PC-3 (cell line): ENCODE data around the gene C1QL4. TPM values are rescaled to one million over a fixed set of nuclear protein-coding genes. Genes with fewer than 3 reads are reported as not detected.
"Not testable (repeated sequence)": the region's sequence is repeated elsewhere in the genome, so short reads cannot be mapped to it uniquely, and the experiment has no call there.

Experiments used
- ATAC-seq: fragments of 200-7000 bp; cut with Tn5 transposase; 2 replicates; pipeline ENCODE4 v1.9.1; 2020; ENCODE audit warnings: mild to moderate bottlenecking, moderate library complexity
- BruUV-seq: library from RNA; stranded (reverse); fragments of 400-500 nt; replicated peaks from 2 replicates; lab custom pipeline; 2021; lab: Mats Ljungman, UMichigan
- CTCF ChIA-PET: fragments of 300-600 bp; sonication (Branson Sonifier 250); formaldehyde crosslinking; loops from one replicate; lab custom pipeline; 2022; ENCODE audit warnings: antibody characterized with exemption; lab: Charles Lee
- POLR2A ChIA-PET: fragments of 300-600 bp; sonication (Branson Sonifier 250); formaldehyde crosslinking; loops from one replicate; lab custom pipeline; 2022; ENCODE audit warnings: antibody characterized with exemption; ENCODE audit not compliant: unreplicated experiment; lab: Charles Lee
- DNase-seq: peaks from one replicate; pipeline ENCODE4 v3.0.0-alpha.2; 2015
- H2AFZ ChIP-seq: fragments of 300-600 bp; sonication (generic); 2 replicates; pipeline ENCODE4 v1.6.0; 2016; ENCODE audit warnings: antibody characterized with exemption, low read length
- H3F3A ChIP-seq: fragments of 300-600 bp; sonication (generic); one replicate; pipeline ENCODE4 v1.6.0; 2017; ENCODE audit warnings: antibody characterized with exemption, low read length, control low read depth, mild to moderate bottlenecking; ENCODE audit not compliant: unreplicated experiment
- H3K27ac ChIP-seq: fragments of 300-600 bp; sonication (generic); 2 replicates; pipeline ENCODE4 v1.5.1; 2016; ENCODE audit warnings: mild to moderate bottlenecking, low read length
- H3K27me3 ChIP-seq: fragments of 300-600 bp; sonication (generic); 2 replicates; pipeline ENCODE4 v1.6.1; 2016; ENCODE audit warnings: low read length, mixed read lengths
- H3K36me3 ChIP-seq: fragments of 300-600 bp; sonication (generic); 2 replicates; pipeline ENCODE4 v1.6.1; 2016; ENCODE audit warnings: low read depth, mixed run types, low read length, mixed read lengths
- H3K4me1 ChIP-seq: fragments of 300-600 bp; sonication (generic); 2 replicates; pipeline ENCODE4 v1.5.1; 2016; ENCODE audit warnings: low read length; ENCODE audit not compliant: insufficient read depth
- H3K4me2 ChIP-seq: fragments of 300-600 bp; sonication (generic); 2 replicates; pipeline ENCODE4 v1.6.0; 2016; ENCODE audit warnings: low read length
- H3K4me3 ChIP-seq: fragments of 300-600 bp; sonication (generic); 2 replicates; pipeline ENCODE4 v1.5.1; 2016; ENCODE audit warnings: mild to moderate bottlenecking, low read length, mixed read lengths
- H3K79me2 ChIP-seq: fragments of 300-600 bp; sonication (generic); 2 replicates; pipeline ENCODE4 v1.6.1; 2017; ENCODE audit warnings: low read length, mixed read lengths
- H3K9ac ChIP-seq: fragments of 300-600 bp; sonication (generic); 2 replicates; pipeline ENCODE4 v1.6.0; 2016; ENCODE audit warnings: mild to moderate bottlenecking, low read length
- H3K9me2 ChIP-seq: fragments of 300-600 bp; sonication (generic); replicated peaks from 2 replicates; pipeline ENCODE4 v1.6.1; 2016; ENCODE audit warnings: mixed run types, low read length, mixed read lengths
- H3K9me3 ChIP-seq: fragments of 300-600 bp; sonication (generic); 2 replicates; pipeline ENCODE4 v1.6.1; 2016; ENCODE audit warnings: low read length, mixed read lengths
- H4K20me1 ChIP-seq: fragments of 300-600 bp; sonication (generic); 2 replicates; pipeline ENCODE4 v1.6.1; 2016; ENCODE audit warnings: low read length, mixed read lengths
- CTCF ChIP-seq: fragments of 300-600 bp; sonication (generic); conservative IDR thresholded peaks from 2 replicates; pipeline ENCODE4 v1.5.1; 2017; ENCODE audit warnings: antibody characterized with exemption, low read depth, mild to moderate bottlenecking, low read length
- EZH2 ChIP-seq: fragments of 300-600 bp; sonication (generic); IDR thresholded peaks from one replicate; pipeline ENCODE4 v1.6.1; 2017; ENCODE audit warnings: antibody characterized with exemption, mild to moderate bottlenecking, low read length; ENCODE audit not compliant: unreplicated experiment
- EZH2phosphoT487 ChIP-seq: fragments of 300-600 bp; sonication (generic); IDR thresholded peaks from 2 replicates; pipeline ENCODE4 v1.6.1; 2018; ENCODE audit warnings: mild to moderate bottlenecking, antibody characterized with exemption, low read length, borderline replicate concordance
- intact Hi-C: fragments of 100-400 bp; cut with micrococcal nuclease; formaldehyde crosslinking; loops from 2 replicates; pipeline ENCODE4 v1.9.0; 2023
- total RNA-seq: library from RNA; depleted of rRNA; stranded (reverse); fragments of >200 nt; gene quantifications from 2 replicates; pipeline ENCODE4 v1.2.3, GENCODE V29; 2014

C1QL4 gene
- total RNA-seq, 1 experiment from 2014 or later: 5.3 TPM

- Histone ChIP-seq H3K4me1 (no peaks in the 10 kb centered on the region), H3K27me3 (no peaks in the 10 kb centered on the region)
- CTCF ChIA-PET: interaction anchor here (1.2 kb wide), 1 partner anchor 38 kb away, joined by 4 read pairs; no protein-coding TSS in a partner anchor
Observed at GRCh38 chr12:49335118-49335954, 1.7 kb downstream of the C1QL4 start.

GRCh38 chr12:49334681-49335080, 2.3 kb downstream of the C1QL4 start:
- no peaks in the 10 kb centered on the region for H3K9me2 ChIP-seq
- ChIA-PET CTCF (interaction anchor here (1.2 kb wide), 1 partner anchor 38 kb away, joined by 4 read pairs; no protein-coding TSS in a partner anchor), POLR2A (no interaction called here)
- DNase-seq: no peak
- intact Hi-C loops: no loop called here
- H3K4me3 ChIP-seq: no peak overlapping the region
- no peaks in the 10 kb centered on the region for H4K20me1 ChIP-seq
- no TSS peak for BruUV-seq
- no peak overlapping the region for H2AFZ ChIP-seq
- ATAC-seq: no peak
- H3K4me1 ChIP-seq: no peaks in the 10 kb centered on the region
- H3K79me2 ChIP-seq: no peaks in the 10 kb centered on the region
- H3K4me2 ChIP-seq: no peak overlapping the region
- H3K9ac ChIP-seq: no peak overlapping the region
- no peaks in the 10 kb centered on the region for H3K9me3 ChIP-seq
- H3K27me3 ChIP-seq: no peaks in the 10 kb centered on the region
- H3F3A ChIP-seq: no peaks in the 10 kb centered on the region
- TF ChIP-seq EZH2 (no peak), EZH2phosphoT487 (no peak), CTCF (no peak)
- H3K27ac ChIP-seq: no peak overlapping the region
- H3K36me3 ChIP-seq: peaks cover 6% of the 10 kb centered on the region; the same call in 1 of the 2 replicates

More at GRCh38 chr12:49335118-49335954, 1.7 kb downstream of the C1QL4 start:
- Histone ChIP-seq H3K9me3 (no peaks in the 10 kb centered on the region), H3K9ac (no peak overlapping the region), H3K9me2 (no peaks in the 10 kb centered on the region), H3K36me3 (peaks cover 6% of the 10 kb centered on the region; the same call in 1 of the 2 replicates), H3K27ac (no peak overlapping the region), H3F3A (no peaks in the 10 kb centered on the region), H3K79me2 (no peaks in the 10 kb centered on the region), H2AFZ (no peak overlapping the region), H3K4me2 (no peak overlapping the region), H4K20me1 (no peaks in the 10 kb centered on the region), H3K4me3 (no peak overlapping the region)
- TF ChIP-seq CTCF (no peak), EZH2 (no peak), EZH2phosphoT487 (no peak)
- POLR2A ChIA-PET: interaction anchor here (0.5 kb wide), 1 partner anchor 177 kb away, joined by 4 read pairs; no protein-coding TSS in a partner anchor
- DNase-seq: no peak
- intact Hi-C loops: no loop called here
- ATAC-seq: no peak
- BruUV-seq: no TSS peak

- H3K36me3 ChIP-seq: peaks cover 6% of the 10 kb centered on the region; the same call in 1 of the 2 replicates
- intact Hi-C loops: no loop called here
- no peaks in the 10 kb centered on the region for H3K4me1 ChIP-seq
- H3K9me3 ChIP-seq: no peaks in the 10 kb centered on the region
- ATAC-seq: no peak
- H3K79me2 ChIP-seq: no peaks in the 10 kb centered on the region
- ChIA-PET CTCF (no interaction called here), POLR2A (no interaction called here)
- H3K4me3 ChIP-seq: no peak overlapping the region
- no peak overlapping the region for H3K27ac ChIP-seq
- BruUV-seq: no TSS peak
- no peaks in the 10 kb centered on the region for H3K9me2 ChIP-seq
- DNase-seq: no peak
- no peak for TF ChIP-seq EZH2phosphoT487
- no peak for TF ChIP-seq EZH2
- no peak for TF ChIP-seq CTCF
- no peak overlapping the region for H2AFZ ChIP-seq
- no peak overlapping the region for H3K9ac ChIP-seq
- no peaks in the 10 kb centered on the region for H4K20me1 ChIP-seq
- H3K27me3 ChIP-seq: no peaks in the 10 kb centered on the region
- no peak overlapping the region for H3K4me2 ChIP-seq
- H3F3A ChIP-seq: no peaks in the 10 kb centered on the region
Observed at GRCh38 chr12:49334226-49334625, 2.8 kb downstream of the C1QL4 start.

- H4K20me1 ChIP-seq, H3K79me2 ChIP-seq, H3K27me3 ChIP-seq, H3K4me1 ChIP-seq, POLR2A ChIA-PET, BruUV-seq, H3K36me3 ChIP-seq, intact Hi-C loops, H2AFZ ChIP-seq, CTCF ChIA-PET, H3K9ac ChIP-seq, H3K4me2 ChIP-seq, H3K9me2 ChIP-seq, H3F3A ChIP-seq, ATAC-seq, H3K4me3 ChIP-seq, H3K9me3 ChIP-seq, H3K27ac ChIP-seq, DNase-seq: not testable (repeated sequence)
Observed at GRCh38 chr12:49333778-49334177, 3.2 kb downstream of the C1QL4 start.
